Ammon's horn (tissue), 1 donor: ENCODE measurements around the gene NFIX.
"Not testable (repeated sequence)": the region's sequence is repeated elsewhere in the genome, so short reads cannot be mapped to it uniquely, and the experiment has no call there.

Source experiments
- DNase-seq: peaks from one replicate; pipeline ENCODE4 v3.0.0-alpha.2; 2016; ENCODE audit warnings: low spot score

The NFIX gene

DNA sequence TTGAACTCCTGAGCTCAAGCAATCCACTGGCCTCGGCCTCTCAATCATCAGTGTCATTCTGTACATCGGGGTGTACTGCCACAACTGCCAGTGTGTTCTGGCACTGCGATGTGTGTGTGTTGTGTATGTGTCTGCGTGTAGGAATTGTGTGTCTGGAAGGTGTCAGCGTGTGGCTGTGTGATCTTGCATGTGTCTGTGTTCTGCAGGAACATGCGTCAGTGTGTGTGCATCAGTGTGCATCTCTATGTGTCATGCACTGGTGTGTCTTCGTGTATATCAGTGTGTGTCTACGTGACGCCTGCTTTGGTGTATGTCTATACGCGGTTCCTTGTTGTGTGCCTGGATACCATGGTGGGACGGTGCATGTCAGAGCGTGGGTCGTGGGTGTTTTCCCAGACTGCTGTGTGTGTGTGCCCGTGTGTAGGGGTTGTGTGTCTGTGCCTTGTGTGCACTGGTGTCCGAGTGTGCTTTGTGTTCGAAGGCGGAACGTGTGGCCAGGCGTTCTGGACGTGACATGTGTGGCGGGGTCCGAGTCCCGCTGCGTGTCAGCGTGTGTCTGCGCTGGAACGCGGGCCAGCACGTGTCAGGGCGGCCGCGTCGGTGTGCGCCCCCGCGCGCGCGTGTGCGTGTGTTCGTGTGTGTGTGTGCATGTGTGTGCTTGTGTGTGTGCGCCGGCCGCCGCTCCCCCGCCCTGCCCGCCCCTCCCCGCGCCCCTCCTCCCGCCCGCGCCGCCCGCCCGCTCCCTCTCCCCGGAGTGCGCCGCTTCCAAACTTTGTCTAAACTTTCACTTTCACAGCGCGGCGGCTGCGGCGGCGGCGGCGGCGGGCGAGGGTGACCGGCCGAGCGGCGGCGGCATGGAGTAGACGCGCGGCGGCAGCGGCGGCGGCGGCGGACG, at the start of gene NFIX:
TSS of gene NFIX (plus strand) at position 775 of the 895 bp plus-strand sequence. CDS start 363 bp downstream, outside the sequence.
- DNase-seq, result no peak

DNA sequence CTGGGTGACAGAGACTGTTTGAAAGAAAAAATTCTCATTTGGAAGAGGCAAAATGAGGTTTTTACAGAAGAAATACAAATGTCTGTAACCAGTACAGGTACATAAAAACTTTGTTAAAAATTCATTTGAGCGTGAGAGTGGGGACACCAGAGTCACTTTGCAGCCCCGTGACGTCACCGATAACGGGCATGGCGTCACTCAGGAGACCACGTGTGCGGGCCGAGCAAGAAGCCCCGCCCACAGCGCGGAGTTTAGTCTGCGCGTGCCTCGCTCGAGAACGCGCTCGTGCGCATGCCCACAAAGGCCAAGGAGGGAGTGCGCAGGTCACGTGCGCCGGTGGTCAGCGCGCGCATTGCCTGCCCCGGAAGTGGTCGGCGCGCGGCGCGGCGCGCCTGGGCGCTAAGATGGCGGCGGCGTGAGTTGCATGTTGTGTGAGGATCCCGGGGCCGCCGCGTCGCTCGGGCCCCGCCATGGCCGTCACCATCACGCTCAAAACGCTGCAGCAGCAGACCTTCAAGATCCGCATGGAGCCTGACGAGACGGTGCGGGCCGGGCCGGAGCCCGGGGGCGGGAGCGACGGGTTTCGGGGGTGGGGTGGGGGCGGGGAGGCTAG, 49.7 kb upstream of the NFIX start, which contains the start of gene RAD23A:
TSS of gene RAD23A (plus strand) at position 384 of the 613 bp plus-strand sequence. CDS start at position 471, 87 bp downstream.
- peak; percentile 93 for DNase-seq

DNA sequence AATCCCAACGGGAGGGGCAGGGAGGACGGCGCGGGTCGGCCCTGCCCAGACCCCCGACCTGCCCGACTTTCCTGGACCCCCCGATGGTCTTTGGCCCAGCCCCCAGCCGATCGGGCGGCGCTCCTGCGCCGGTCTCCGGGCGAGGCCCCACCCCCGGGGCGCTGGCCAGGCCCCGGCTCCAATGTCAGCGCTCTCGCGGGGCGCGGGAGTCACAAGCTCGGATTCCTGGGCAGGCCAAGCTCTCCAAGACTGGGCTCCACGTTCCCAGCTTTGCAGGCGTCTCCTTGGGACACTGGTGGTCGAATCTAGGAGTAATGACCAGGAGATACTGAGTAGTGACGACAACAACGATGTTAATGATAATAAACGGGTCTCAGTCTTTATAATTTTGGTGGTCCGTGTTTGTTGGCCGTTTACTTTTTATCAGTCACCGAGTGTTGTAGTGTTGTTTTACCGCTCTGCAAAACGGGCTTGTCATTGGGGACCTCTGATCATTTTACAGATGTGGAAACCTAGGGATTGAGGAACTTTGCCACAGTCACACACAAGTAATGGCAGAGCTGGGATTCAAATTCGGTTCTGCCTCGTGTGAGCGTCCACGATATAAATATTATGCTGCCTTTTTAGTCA, 49.1 kb upstream of the NFIX start:
- DNase-seq, result no peak

DNA sequence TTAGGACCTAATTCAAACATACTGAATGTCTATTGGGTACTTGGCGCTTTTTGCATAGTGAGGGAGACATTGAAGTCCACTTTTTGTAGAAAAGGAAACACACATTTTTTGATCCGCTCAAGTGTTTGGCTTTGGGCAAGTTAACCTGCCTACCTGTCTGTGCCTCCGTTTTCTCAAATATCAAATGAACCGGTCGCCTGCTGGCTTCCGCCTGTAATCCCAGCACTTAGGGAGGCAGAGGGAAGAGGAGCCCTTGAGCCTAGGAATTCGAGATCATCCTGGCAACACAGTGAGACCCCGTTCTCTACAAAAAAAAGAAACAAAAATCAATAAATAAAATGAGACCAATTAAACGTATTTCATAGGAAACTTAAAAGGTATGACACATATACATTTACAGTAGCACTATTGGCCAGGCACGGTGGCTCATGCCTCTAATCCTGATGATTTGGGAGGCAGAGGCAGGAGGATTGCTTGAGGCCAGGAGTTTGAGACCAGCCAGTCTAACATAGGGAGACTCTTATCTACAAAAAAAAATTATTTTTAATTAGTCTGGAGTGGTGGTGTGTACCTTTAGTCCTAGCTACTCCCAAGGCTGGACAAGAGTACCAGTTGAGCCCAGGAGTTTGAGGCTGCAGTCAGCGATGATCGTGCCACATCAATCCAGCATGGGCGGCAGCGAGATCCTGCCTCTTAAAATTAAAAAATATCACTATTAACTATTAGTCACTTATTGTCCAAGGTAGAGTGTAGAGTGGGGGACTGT, 48.4 kb upstream of the NFIX start:
- DNase-seq, result no peak

DNA sequence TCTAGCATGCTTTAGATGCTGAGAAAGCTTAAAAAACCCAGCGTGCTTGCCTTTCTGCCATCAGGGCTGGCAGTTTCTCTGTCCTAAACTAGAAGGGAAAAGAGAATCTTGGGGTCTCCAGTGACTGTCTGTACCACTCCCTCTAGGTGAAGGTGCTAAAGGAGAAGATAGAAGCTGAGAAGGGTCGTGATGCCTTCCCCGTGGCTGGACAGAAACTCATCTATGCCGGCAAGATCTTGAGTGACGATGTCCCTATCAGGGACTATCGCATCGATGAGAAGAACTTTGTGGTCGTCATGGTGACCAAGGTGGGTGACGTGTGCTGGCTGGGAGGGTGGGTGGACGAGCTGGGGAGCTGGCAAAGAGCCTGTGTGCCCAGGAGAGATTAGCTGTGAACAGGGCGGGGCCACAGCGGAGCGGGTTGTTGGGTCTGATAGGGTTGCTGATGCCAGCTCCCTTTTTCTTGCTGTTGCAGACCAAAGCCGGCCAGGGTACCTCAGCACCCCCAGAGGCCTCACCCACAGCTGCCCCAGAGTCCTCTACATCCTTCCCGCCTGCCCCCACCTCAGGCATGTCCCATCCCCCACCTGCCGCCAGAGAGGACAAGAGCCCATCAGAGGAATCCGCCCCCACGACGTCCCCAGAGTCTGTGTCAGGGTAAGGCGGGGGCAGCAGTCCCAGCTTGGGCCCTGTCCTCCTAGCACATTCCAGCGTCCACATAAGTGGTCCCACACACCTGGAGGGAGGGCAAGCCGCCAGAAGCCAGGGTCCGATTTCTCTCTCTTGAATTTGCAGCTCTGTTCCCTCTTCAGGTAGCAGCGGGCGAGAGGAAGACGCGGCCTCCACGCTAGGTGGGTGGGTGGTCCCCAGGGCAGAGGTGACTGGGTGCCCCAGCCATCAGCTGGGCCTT, 47.3 kb upstream of the NFIX start:
- no peak for DNase-seq

DNA sequence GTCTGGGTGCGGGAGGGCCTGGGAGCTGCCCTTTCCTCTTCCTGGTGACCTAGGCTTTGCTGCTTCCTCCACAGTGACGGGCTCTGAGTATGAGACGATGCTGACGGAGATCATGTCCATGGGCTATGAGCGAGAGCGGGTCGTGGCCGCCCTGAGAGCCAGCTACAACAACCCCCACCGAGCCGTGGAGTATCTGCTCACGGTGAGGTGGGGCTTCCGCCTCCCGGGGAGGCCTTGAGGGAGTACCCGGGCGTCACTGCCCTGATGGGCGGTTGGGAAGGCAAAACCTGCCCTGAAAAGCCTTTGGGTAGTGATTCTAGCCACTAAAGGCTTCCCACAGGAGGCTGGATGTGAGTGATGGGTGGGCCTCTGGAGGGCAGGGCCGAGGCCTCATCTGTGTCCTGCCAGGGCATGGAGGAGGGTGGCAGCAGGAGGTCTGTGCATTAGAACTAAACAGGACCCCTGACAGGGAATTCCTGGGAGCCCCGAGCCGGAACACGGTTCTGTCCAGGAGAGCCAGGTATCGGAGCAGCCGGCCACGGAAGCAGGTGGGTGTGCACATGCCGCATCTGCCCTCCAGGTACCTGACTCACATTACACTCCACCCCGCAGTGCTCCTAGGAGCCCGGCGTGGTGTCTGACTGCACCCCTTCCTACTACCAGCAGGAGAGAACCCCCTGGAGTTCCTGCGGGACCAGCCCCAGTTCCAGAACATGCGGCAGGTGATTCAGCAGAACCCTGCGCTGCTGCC, 46.5 kb upstream of the NFIX start:
- DNase-seq, result no peak

DNA sequence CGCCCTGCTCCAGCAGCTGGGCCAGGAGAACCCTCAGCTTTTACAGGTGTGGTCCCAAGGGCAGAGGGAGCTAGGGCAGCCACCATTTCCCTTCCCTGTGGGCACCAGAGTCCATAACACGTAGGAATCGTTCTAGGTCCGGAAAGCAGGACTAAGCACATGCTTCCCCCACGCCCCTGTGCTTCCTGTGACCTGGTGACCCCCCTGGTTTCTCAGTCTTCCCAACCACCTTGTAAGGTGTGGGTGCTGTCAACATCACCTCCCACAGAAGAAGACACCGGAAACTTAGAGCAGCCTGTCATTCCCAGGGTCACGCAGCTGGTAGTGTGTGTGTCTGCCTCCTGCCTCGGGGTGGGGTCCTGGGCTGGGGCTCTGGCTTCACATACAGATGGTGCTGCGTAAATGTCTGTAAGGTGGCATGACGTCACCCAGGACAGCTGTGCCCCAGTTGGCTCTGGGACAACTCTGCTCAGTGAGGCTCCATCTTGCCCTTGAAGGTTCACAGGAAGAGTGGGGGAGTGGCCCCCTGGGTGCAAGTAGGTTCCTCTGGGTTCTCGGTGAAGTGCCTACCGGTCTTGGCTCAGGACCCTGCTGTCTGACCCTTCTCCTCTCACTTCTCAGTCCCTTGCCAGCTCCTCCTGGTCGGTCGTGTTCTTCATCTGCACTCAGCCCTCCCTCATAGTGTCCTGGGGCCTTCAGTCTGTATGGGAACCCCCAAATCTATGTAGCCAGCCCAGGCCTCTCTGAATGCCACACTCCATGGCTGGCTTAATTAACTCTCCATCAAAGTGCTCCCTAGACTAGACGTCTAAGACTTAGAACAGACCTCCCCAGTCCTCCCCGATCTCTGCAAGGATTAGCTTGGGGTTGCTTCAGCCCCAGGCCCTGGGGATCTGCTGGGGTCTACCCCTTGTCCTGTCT, 45.7 kb upstream of the NFIX start:
- DNase-seq, result no peak

DNA sequence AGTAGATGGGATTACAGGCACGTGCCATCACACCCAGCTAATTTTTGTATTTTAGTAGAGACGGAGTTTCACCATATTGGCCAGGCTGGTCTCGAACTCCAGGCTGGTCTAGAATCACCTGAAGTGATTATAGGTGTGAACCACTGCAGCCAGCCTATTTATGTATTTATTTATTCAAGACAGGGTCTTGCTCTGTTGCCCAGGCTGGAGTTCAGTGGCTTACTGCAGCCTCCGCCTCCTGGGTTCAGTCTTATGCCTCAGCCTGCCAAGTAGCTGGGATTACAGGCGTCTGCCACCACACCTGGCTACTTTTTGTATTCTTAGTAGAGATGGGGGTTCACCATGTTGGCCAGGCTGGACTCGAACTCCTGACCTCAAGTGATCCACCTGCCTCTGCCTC, 43.2 kb upstream of the NFIX start:
- DNase-seq, result not testable (repeated sequence)

DNA sequence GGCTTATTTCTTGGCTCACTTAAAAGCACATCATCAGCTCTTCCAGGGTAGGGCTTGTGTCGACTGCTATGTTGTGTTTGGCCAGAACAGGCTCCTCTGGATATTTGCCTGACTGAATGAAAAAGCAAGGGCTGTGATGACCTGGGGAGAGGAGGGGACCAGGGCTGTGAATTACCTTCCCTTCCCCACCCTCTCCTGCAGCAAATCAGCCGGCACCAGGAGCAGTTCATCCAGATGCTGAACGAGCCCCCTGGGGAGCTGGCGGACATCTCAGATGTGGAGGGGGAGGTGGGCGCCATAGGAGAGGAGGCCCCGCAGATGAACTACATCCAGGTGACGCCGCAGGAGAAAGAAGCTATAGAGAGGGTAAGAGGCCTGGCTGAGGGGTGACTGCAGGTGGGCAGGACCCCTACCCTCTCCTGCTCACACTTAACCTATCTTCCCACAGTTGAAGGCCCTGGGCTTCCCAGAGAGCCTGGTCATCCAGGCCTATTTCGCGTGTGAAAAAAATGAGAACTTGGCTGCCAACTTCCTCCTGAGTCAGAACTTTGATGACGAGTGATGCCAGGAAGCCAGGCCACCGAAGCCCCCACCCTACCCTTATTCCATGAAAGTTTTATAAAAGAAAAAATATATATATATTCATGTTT, 42.7 kb upstream of the NFIX start:
- no peak for DNase-seq

DNA sequence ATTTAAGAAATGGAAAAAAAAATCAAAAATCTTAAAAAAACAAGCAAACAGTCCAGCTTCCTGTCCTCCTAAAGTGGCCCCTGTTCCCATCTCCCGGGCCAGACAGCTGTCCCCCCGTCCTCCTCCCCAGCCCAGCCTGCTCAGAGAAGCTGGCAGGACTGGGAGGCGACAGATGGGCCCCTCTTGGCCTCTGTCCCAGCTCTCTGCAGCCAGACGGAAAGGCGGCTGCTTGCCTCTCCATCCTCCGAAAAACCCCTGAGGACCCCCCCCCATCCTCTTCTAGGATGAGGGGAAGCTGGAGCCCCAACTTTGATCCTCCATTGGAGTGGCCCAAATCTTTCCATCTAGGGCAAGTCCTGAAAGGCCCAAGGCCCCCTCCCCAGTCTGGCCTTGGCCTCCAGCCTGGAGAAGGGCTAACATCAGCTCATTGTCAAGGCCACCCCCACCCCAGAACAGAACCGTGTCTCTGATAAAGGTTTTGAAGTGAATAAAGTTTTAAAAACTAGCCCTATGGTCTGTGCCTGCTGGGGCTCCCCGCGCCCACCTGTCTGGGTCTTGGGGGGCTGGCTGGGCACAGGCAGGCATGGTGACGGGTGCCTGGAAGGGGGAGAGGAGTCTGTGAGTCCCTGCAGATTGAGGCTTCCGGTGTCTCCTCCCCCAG, 42.0 kb upstream of the NFIX start:
- DNase-seq, result peak; percentile 76

DNA sequence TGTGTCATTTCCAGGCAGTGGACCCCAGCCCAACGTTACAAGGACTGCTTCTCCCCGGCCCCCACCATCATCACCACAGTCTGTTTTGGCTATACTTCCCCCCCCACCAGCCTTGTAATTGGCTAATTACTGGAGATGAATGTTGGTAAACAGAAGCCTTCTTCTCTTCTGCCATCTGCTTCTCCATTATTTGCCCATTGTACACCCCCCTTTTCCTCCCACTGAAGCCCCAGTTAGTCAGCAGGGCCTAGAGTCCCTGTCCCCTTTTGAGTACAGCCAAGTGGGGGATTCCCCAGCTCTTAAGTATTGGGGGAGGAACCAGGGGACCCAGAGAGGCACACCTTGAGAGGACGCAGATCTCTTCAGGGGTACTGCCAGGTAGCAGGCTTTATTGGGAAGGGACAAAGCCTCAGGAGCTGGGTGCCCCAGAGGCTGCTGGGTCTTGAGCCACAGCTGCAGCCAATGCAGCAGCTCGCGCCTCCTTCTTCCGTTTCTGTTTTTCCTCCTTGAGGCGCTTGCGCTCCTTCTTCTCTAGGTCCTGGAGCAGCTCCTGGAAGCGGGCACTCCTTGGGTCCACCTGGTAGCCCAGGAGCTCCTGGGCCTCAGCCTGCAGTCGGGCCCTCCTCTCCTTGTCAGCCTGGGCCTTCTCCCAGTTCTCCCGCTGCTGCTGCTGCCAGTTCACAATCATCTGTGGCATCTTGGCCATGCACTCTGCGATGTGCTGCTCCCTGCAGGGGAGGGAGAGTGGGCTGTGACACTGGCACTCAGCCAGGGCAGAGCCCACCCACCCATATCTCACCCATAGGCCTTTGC, 41.3 kb upstream of the NFIX start:
- DNase-seq, result peak; percentile 52

DNA sequence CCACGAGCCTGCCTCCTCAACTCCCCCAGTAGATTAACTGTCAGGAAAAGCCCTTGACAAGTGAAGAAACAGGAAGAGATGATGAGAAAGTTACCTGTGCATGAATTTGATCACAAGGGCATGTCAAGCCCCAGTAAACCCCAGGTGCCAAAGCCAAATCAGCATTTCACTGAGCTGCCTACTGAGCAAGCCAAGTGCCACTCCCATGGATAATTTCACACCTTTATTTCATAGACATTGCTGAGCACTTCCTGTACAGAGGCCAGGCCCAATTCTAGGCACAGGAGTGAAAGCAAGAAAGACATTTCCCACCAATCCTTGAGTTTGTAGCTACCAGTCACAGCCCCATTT, 40.7 kb upstream of the NFIX start:
- DNase-seq, result no peak

DNA sequence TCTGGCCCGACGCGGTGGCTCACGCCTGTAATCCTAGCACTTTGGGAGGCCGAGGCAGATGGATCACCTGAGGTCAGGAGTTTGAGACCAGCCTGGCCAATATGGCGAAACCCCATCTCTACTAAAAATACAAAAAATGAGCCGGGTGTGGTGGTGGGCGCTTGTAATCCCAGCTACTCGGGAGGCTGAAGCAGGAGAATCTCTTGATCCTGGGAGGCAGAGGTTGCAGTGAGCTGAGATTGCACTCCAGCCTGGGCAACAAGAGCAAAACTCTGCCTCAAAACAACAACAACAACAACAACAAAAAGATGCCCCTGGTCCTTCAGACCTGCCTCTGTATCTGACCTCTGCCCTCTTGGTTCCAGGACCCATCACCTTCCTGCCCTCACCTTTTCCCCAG, 39.7 kb upstream of the NFIX start:
- DNase-seq, result not testable (repeated sequence)

DNA sequence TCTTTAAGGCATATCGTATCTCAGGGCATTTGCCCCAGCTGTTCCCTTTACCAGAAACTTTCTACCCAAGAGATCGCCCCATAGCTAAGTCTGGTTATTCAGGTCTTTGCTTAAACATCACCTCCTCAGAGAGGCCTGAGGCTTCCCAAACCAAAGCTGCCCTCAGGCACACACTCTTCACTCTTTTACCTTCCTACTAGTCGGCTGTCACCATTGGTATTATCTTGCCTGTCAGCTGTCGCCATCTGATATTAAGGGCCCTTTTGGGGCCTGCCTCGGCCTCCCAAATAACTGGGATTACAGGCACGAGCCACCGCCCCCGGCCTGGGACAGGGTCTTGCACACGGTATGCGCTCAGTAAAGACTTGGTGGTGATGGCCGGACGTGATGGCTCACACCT, 39.3 kb upstream of the NFIX start:
- no peak for DNase-seq

DNA sequence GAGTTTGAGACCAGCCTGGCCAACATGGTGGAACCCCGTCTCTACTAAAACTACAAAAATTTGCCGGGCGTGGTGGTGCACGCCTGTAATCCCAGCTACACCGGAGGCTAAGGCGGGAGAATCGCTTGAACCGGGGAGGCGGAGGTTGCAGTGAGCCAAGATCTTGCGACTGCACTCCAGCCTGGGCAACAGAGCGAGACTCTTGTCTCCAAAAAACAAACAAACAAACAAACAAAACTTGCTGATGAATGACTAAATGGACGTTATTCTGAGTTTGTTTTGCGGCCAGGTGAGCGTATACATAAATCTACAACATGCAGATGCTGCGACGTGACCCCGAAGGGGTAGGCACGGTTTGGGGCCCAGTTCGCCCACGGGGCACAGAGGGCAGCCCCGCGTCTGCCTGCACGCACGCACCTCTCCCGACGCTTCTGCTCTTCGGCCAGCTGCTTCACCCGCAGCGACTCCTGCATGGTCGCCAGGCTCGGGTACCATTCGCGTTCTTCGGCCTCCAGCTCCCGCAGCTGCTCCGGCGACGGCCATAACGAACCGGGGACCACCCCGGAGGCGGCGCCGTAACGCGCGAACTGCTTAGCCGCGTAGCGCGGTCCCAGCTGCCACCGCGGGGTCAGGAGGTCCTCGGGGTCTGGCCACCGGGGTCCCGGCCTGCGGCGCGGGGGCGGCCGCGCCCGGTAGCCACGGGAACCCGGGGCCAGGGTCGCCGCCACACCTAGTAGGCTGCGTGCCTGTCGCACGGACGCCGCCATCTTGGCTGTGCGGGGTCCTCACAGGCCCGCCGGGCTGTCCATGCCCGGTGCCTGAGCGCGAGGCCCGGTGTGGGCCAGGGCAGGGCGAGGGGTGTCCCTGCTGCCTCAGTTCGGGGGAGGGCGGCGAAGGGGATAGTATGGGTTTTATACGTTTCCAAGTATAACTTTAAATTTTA, 38.6 kb upstream of the NFIX start, which contains the start of gene GADD45GIP1:
TSS of gene GADD45GIP1 (minus strand) at position 778 of the 943 bp plus-strand sequence. CDS start at position 767, 11 bp downstream.
- DNase-seq, result peak; percentile 77

DNA sequence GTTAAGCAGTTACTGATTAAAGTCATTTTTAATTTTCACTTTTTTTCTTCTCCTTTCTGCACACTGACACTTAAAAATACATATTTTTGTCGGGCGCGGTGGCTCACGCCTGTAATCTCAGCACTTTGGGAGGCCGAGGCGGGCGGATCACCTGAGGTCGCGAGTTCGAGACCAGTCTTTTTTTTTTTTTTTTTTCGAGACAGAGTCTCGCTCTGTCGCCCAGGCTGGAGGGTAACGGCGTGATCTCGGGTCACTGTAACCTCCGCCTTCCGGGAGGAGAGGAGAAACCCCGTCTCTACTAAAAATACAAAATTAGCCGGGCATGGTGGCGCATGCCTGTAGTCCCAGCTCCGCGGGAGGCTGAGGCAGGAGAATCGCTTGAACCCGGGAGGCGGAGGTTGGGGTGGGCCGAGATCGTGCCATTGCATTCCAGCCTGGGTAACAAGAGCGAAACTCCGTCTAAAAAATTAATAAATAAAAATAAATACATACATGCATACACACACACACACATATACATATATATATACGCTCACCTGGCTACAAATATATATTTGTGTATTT, 37.8 kb upstream of the NFIX start:
- DNase-seq, result not testable (repeated sequence)
